CD4-positive, alpha-beta T cell (primary cell): ENCODE results near the gene CDK9. TPM values are rescaled to one million over a fixed set of nuclear protein-coding genes. Genes with fewer than 3 reads are reported as not detected.

ENCODE experiments used
- ATAC-seq: fragments of 200-7000 bp; cut with Tn5 transposase; one replicate; pipeline ENCODE4 v1.10.0; 2022; ENCODE audit warnings: mild to moderate bottlenecking; ENCODE audit not compliant: poor library complexity
- CTCF ChIA-PET: fragments of 350-600 bp; sonication (Branson Sonifier 250); formaldehyde crosslinking; loops from one replicate; lab custom pipeline; 2021; ENCODE audit warnings: antibody characterized with exemption, inconsistent platforms; lab: Charles Lee
- POLR2A ChIA-PET: fragments of 350-600 bp; sonication (Branson Sonifier 250); formaldehyde crosslinking; loops from one replicate; lab custom pipeline; 2021; ENCODE audit warnings: antibody characterized with exemption, inconsistent platforms; lab: Charles Lee
- DNase-seq, 14 experiments: peaks; one replicate each; pipeline ENCODE4 v3.0.0-alpha.2; 2013 to 2020; ENCODE audit warnings: mixed read lengths in 2 of 14
- H3K27ac ChIP-seq, 2 donors: one replicate each; pipeline versions ENCODE4 v1.5.1 to v1.7.0; 2013; ENCODE audit warnings: low read length in 2 of 2, low read depth in 1 of 2, mild to moderate bottlenecking in 1 of 2
- H3K27me3 ChIP-seq, 2 experiments: 1 replicate in 1 of 2; 2 replicates in 1 of 2; pipeline versions ENCODE4 v1.6.1 to v1.7.0; 2013; ENCODE audit warnings: low read length in 2 of 2, control low read depth in 1 of 2, mild to moderate bottlenecking in 1 of 2, moderate library complexity in 1 of 2; ENCODE audit not compliant: insufficient read depth in 2 of 2, control insufficient read depth in 1 of 2
- H3K36me3 ChIP-seq: one replicate; pipeline ENCODE4 v1.6.1; 2013; ENCODE audit warnings: low read length, control low read depth; ENCODE audit not compliant: insufficient read depth
- H3K4me1 ChIP-seq: one replicate; pipeline ENCODE4 v1.6.1; 2013; ENCODE audit warnings: low read length, control low read depth; ENCODE audit not compliant: insufficient read depth
- H3K4me3 ChIP-seq: one replicate; pipeline ENCODE4 v1.5.1; 2013; ENCODE audit warnings: mild to moderate bottlenecking, low read length, moderate library complexity
- H3K9me3 ChIP-seq, 2 experiments: 1 replicate in 1 of 2; 2 replicates in 1 of 2; pipeline versions ENCODE4 v1.6.1 to v1.7.0; 2013; ENCODE audit warnings: low read length in 2 of 2, mild to moderate bottlenecking in 2 of 2, control low read depth in 1 of 2, moderate library complexity in 1 of 2; ENCODE audit not compliant: control insufficient read depth in 1 of 2, insufficient read depth in 1 of 2
- H3K27ac Mint-ChIP-seq: one replicate; pipeline ENCODE4 v1.8.0; 2020; ENCODE audit warnings: mixed read lengths
- H3K27me3 Mint-ChIP-seq: one replicate; pipeline ENCODE4 v1.8.0; 2021; ENCODE audit warnings: mixed read lengths
- H3K36me3 Mint-ChIP-seq: one replicate; pipeline ENCODE4 v1.8.0; 2021; ENCODE audit warnings: low read depth, mixed read lengths
- H3K4me1 Mint-ChIP-seq: one replicate; pipeline ENCODE4 v1.8.0; 2021; ENCODE audit warnings: low read depth, mixed read lengths
- H3K4me3 Mint-ChIP-seq: one replicate; pipeline ENCODE4 v1.8.0; 2020; ENCODE audit warnings: mild to moderate bottlenecking, mixed read lengths
- H3K9me3 Mint-ChIP-seq: one replicate; pipeline ENCODE4 v1.8.0; 2020; ENCODE audit warnings: mixed read lengths
- intact Hi-C, 2 experiments: fragments of 100-400 bp; cut with DNase I in 1 of 2; cut with micrococcal nuclease in 1 of 2; formaldehyde crosslinking; loops; one replicate each; pipeline versions ENCODE4 v1.15.1 to v1.9.0; 2023 to 2025; cut with DNase I, micrococcal nuclease
- total RNA-seq, 174 experiments: library from RNA in 2 of 174; stranded (reverse) in 2 of 174; gene quantifications; one replicate each; pipeline ENCODE4 v1.2.3 and lab custom pipeline; 2021 to 2026
- TF ChIP-seq, protein P1 (sequence below): fragments of 200-600 bp; IDR thresholded peaks from one replicate; pipeline ENCODE4 v1.8.0; 2022; ENCODE audit warnings: antibody characterized with exemption, mild to moderate bottlenecking

CDK9 gene
- total RNA-seq, 2 experiments from 2014 or later = 117 to 121 TPM

DNA sequence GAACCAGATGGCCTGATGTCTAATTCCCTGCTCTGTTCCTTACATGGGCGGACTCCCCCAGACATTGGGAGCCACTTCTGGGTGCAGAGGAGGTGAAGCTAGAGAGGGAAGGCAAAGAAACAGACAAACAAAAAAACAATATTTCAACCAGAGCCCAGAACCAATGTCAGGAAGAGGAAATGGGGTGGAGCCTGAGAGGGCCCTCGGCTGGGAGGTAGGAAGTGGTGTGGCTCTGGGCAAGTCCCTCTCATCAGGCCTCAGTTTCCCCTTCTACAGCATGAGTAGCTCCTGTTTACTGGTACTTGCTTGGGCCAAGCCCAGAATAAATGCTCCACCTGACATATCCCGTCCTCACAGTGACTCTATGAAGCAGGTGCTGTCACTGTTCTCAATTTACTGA is 18.4 kb upstream of the CDK9 start:
- Histone ChIP-seq H3K27me3 (no peaks in the 10 kb centered on the region), H3K27ac (peak overlapping the region; percentile 46 to 69), H3K4me3 (peak overlapping the region; percentile 13), H3K4me1 (peaks cover 92% of the 10 kb centered on the region), H3K36me3 (peaks cover 65% of the 10 kb centered on the region), H3K9me3 (no peaks in the 10 kb centered on the region)
- ATAC-seq (no peak), DNase-seq (peak in 4 of 14 experiments; percentile 40 to 57 (median 54))
- Mint-ChIP-seq H3K36me3 (peaks cover 81% of the 10 kb centered on the region), H3K27me3 (no peaks in the 10 kb centered on the region), H3K4me1 (peaks cover 88% of the 10 kb centered on the region), H3K4me3 (peak overlapping the region; percentile 32), H3K9me3 (no peaks in the 10 kb centered on the region), H3K27ac (peak overlapping the region; percentile 86)
- ChIA-PET POLR2A (interaction anchor here (0.7 to 2.9 kb wide), 4 partner anchors 9 to 35 kb away, joined by 3 to 12 read pairs (median 8); partner anchors contain the start of genes CDK9 and FPGS), CTCF (interaction anchor here (1.1 to 1.5 kb wide), 2 partner anchors 17 to 32 kb away, joined by 4 to 5 read pairs; partner anchors contain the start of gene TOR2A)
- TF ChIP-seq, protein P1, sequence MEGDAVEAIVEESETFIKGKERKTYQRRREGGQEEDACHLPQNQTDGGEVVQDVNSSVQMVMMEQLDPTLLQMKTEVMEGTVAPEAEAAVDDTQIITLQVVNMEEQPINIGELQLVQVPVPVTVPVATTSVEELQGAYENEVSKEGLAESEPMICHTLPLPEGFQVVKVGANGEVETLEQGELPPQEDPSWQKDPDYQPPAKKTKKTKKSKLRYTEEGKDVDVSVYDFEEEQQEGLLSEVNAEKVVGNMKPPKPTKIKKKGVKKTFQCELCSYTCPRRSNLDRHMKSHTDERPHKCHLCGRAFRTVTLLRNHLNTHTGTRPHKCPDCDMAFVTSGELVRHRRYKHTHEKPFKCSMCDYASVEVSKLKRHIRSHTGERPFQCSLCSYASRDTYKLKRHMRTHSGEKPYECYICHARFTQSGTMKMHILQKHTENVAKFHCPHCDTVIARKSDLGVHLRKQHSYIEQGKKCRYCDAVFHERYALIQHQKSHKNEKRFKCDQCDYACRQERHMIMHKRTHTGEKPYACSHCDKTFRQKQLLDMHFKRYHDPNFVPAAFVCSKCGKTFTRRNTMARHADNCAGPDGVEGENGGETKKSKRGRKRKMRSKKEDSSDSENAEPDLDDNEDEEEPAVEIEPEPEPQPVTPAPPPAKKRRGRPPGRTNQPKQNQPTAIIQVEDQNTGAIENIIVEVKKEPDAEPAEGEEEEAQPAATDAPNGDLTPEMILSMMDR = no peak
- intact Hi-C loops = no loop called here

DNA sequence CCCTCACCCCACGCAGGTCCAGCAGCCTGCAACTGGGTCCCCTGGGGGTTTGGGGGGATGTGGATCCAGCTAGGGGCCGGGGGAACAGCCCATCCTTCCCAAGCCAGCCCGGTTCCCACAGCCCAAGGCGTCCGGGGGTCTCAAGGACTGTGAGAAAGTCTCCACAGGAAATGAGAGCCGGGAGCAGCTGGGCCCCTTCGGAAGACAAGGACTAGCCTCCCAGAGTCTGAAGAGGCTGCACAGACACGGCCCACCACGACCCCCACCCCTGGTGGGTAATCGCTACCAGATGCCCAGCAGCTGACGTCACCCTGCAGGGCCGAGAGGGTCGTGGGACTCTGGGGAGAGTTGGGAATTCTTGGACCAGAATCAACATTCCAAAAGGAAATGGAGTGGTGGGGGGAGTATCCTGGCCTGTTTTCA is 17.9 kb upstream of the CDK9 start:
- peaks cover 65% of the 10 kb centered on the region for H3K36me3 ChIP-seq
- no peaks in the 10 kb centered on the region for H3K27me3 ChIP-seq
- H3K4me1 Mint-ChIP-seq = peaks cover 84% of the 10 kb centered on the region
- H3K9me3 Mint-ChIP-seq = no peaks in the 10 kb centered on the region
- peaks cover 81% of the 10 kb centered on the region for H3K36me3 Mint-ChIP-seq
- no peak for ATAC-seq
- no peaks in the 10 kb centered on the region for H3K27me3 Mint-ChIP-seq
- TF ChIP-seq, protein P1 = no peak
- DNase-seq = no peak
- H3K4me3 ChIP-seq = no peak overlapping the region
- H3K9me3 ChIP-seq = no peaks in the 10 kb centered on the region
- peak overlapping the region; percentile 38 for H3K4me3 Mint-ChIP-seq
- intact Hi-C loops = no loop called here
- peaks cover 86% of the 10 kb centered on the region for H3K4me1 ChIP-seq
- CTCF ChIA-PET = interaction anchor here (1.1 kb wide), 1 partner anchor 33 kb away, joined by 4 read pairs; the partner anchor contains the start of gene TOR2A
- H3K27ac ChIP-seq = peak overlapping the region; percentile 46 to 69
- peak overlapping the region; percentile 86 for H3K27ac Mint-ChIP-seq
- POLR2A ChIA-PET = interaction anchor here (0.7 to 3.8 kb wide), 5 partner anchors 8 to 34 kb away, joined by 3 to 16 read pairs (median 12); partner anchors contain the start of genes CDK9, FPGS and SH2D3C

DNA sequence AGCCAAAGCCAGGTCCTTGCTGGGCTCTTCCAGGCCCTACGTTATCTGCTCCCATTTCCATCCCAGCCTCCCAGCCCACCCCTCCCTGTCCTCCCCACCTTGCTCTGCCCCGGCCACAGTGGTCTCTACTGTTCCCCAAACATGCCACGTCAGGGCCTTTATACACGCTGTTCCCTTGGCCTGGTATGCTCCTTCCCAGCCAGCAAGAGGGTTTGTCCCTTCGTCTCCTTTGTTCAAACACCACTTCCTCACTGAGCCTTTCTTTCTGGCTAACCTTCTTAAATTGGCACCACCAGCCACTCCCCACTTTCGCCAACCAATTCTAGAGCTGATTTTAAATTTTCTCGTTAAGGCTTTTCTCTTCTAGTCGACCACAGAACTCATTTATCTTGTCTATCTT is 17.1 kb upstream of the CDK9 start:
- CTCF ChIA-PET = interaction anchor here (1.4 kb wide), 1 partner anchor 101 kb away, joined by 4 read pairs; no protein-coding TSS in a partner anchor
- no peaks in the 10 kb centered on the region for H3K9me3 ChIP-seq
- ATAC-seq (no peak), DNase-seq (no peak)
- intact Hi-C loops = no loop called here
- H3K27ac Mint-ChIP-seq = peak overlapping the region; percentile 86
- peaks cover 66% of the 10 kb centered on the region for H3K36me3 ChIP-seq
- H3K4me1 Mint-ChIP-seq = peaks cover 82% of the 10 kb centered on the region
- no peaks in the 10 kb centered on the region for H3K27me3 Mint-ChIP-seq
- peaks cover 81% of the 10 kb centered on the region for H3K4me1 ChIP-seq
- peak overlapping the region; percentile 69 to 90 for H3K27ac ChIP-seq
- TF ChIP-seq, protein P1 = no peak
- no peaks in the 10 kb centered on the region for H3K27me3 ChIP-seq
- peaks cover 80% of the 10 kb centered on the region for H3K36me3 Mint-ChIP-seq
- POLR2A ChIA-PET = interaction anchor here (0.9 to 3.8 kb wide), 5 partner anchors 10 to 148 kb away, joined by 3 to 45 read pairs (median 3); partner anchors contain the start of genes CDK9, PTRH1, SH2D3C and ST6GALNAC4
- H3K9me3 Mint-ChIP-seq = no peaks in the 10 kb centered on the region
- no peak overlapping the region for H3K4me3 ChIP-seq
- peak overlapping the region; percentile 54 for H3K4me3 Mint-ChIP-seq
